Measurements from ENCODE around the gene SERINC5.

The SERINC5 gene

GRCh38 chr5:80070338-80071056, 185.4 kb downstream of the SERINC5 start:
- peaks cover 26% of the 10 kb centered on the region for H3K4me1 ChIP-seq (ENCODE audit: insufficient read depth, low read length)
- H3K9me3 ChIP-seq (ENCODE audit: low read length): no peaks in the 10 kb centered on the region
- peak overlapping the region; percentile 14 for H2AFZ ChIP-seq (ENCODE audit: low read depth, low read length)
- peaks cover 7% of the 10 kb centered on the region for H3K36me3 ChIP-seq (ENCODE audit: insufficient read depth, low read length)
- no peak overlapping the region for H3K4me3 ChIP-seq (ENCODE audit: low read length)
- H3K27me3 ChIP-seq (ENCODE audit: insufficient read depth, low read length): no peaks in the 10 kb centered on the region

- Histone ChIP-seq H3K4me1 (ENCODE audit: insufficient read depth, low read length) (peaks cover 29% of the 10 kb centered on the region), H3K36me3 (ENCODE audit: insufficient read depth, low read length) (peaks cover 4% of the 10 kb centered on the region), H3K4me3 (ENCODE audit: low read length) (no peak overlapping the region), H3K9me3 (ENCODE audit: low read length) (no peaks in the 10 kb centered on the region), H2AFZ (ENCODE audit: low read depth, low read length) (peak overlapping the region; percentile 14), H3K27me3 (ENCODE audit: insufficient read depth, low read length) (no peaks in the 10 kb centered on the region)
These were observed 185.9 kb downstream of the SERINC5 start for GRCh38 chr5:80069918-80070318.

GRCh38 chr5:80069251-80069800, 186.5 kb downstream of the SERINC5 start:
- Histone ChIP-seq H3K9me3 (ENCODE audit: low read length) (no peaks in the 10 kb centered on the region), H3K36me3 (ENCODE audit: insufficient read depth, low read length) (peaks cover 4% of the 10 kb centered on the region), H2AFZ (ENCODE audit: low read depth, low read length) (no peak overlapping the region), H3K27me3 (ENCODE audit: insufficient read depth, low read length) (no peaks in the 10 kb centered on the region), H3K4me3 (ENCODE audit: low read length) (no peak overlapping the region), H3K4me1 (ENCODE audit: insufficient read depth, low read length) (peaks cover 33% of the 10 kb centered on the region)

- no peak overlapping the region for H2AFZ ChIP-seq (ENCODE audit: low read depth, low read length)
- peaks cover 4% of the 10 kb centered on the region for H3K36me3 ChIP-seq (ENCODE audit: insufficient read depth, low read length)
- H3K27me3 ChIP-seq (ENCODE audit: insufficient read depth, low read length): no peaks in the 10 kb centered on the region
- no peak overlapping the region for H3K4me3 ChIP-seq (ENCODE audit: low read length)
- H3K9me3 ChIP-seq (ENCODE audit: low read length): no peaks in the 10 kb centered on the region
- H3K4me1 ChIP-seq (ENCODE audit: insufficient read depth, low read length): peaks cover 33% of the 10 kb centered on the region
These were observed 187.1 kb downstream of the SERINC5 start for GRCh38 chr5:80068775-80069174.

GRCh38 chr5:80068246-80068636, 187.6 kb downstream of the SERINC5 start:
- Histone ChIP-seq H2AFZ (ENCODE audit: low read depth, low read length) (no peak overlapping the region), H3K36me3 (ENCODE audit: insufficient read depth, low read length) (peaks cover 4% of the 10 kb centered on the region)

GRCh38 chr5:80067531-80068245, 188.2 kb downstream of the SERINC5 start:
- Histone ChIP-seq H2AFZ (ENCODE audit: low read depth, low read length) (no peak overlapping the region), H3K4me1 (ENCODE audit: insufficient read depth, low read length) (peaks cover 33% of the 10 kb centered on the region), H3K4me3 (ENCODE audit: low read length) (no peak overlapping the region), H3K36me3 (ENCODE audit: insufficient read depth, low read length) (peaks cover 2% of the 10 kb centered on the region), H3K9me3 (ENCODE audit: low read length) (no peaks in the 10 kb centered on the region), H3K27me3 (ENCODE audit: insufficient read depth, low read length) (no peaks in the 10 kb centered on the region)

More at GRCh38 chr5:80068246-80068636, 187.6 kb downstream of the SERINC5 start:
- no peak overlapping the region for H3K4me3 ChIP-seq (ENCODE audit: low read length)
- no peaks in the 10 kb centered on the region for H3K27me3 ChIP-seq (ENCODE audit: insufficient read depth, low read length)
- H3K4me1 ChIP-seq (ENCODE audit: insufficient read depth, low read length): peaks cover 33% of the 10 kb centered on the region
- H3K9me3 ChIP-seq (ENCODE audit: low read length): no peaks in the 10 kb centered on the region

- peaks cover 33% of the 10 kb centered on the region for H3K4me1 ChIP-seq (ENCODE audit: insufficient read depth, low read length)
- H2AFZ ChIP-seq (ENCODE audit: low read depth, low read length): no peak overlapping the region
- peaks cover 2% of the 10 kb centered on the region for H3K36me3 ChIP-seq (ENCODE audit: insufficient read depth, low read length)
These were observed 188.8 kb downstream of the SERINC5 start for GRCh38 chr5:80067016-80067415.

GRCh38 chr5:80064124-80064523, 191.7 kb downstream of the SERINC5 start:
- no peaks in the 10 kb centered on the region for H3K36me3 ChIP-seq (ENCODE audit: insufficient read depth, low read length)
- no peak overlapping the region for H2AFZ ChIP-seq (ENCODE audit: low read depth, low read length)
- peaks cover 2% of the 10 kb centered on the region for H3K9me3 ChIP-seq (ENCODE audit: low read length)
- H3K4me3 ChIP-seq (ENCODE audit: low read length): no peak overlapping the region
- H3K4me1 ChIP-seq (ENCODE audit: insufficient read depth, low read length): peaks cover 17% of the 10 kb centered on the region
- no peaks in the 10 kb centered on the region for H3K27me3 ChIP-seq (ENCODE audit: insufficient read depth, low read length)

More at GRCh38 chr5:80067016-80067415, 188.8 kb downstream of the SERINC5 start:
- Histone ChIP-seq H3K27me3 (ENCODE audit: insufficient read depth, low read length) (no peaks in the 10 kb centered on the region), H3K9me3 (ENCODE audit: low read length) (no peaks in the 10 kb centered on the region), H3K4me3 (ENCODE audit: low read length) (no peak overlapping the region)
